HG03439 (cell line): Measurements from ENCODE around the gene COMMD9.
A peak's percentile ranks its signal among the peaks of the same experiment; 100 is the strongest.

Source experiments
- ATAC-seq: cut with Tn5 transposase; IDR thresholded peaks from one replicate; pipeline ENCODE4 v1.9.1; 2021; ENCODE audit warnings: mild to moderate bottlenecking, moderate library complexity; ENCODE audit not compliant: unreplicated experiment

The COMMD9 gene

DNA sequence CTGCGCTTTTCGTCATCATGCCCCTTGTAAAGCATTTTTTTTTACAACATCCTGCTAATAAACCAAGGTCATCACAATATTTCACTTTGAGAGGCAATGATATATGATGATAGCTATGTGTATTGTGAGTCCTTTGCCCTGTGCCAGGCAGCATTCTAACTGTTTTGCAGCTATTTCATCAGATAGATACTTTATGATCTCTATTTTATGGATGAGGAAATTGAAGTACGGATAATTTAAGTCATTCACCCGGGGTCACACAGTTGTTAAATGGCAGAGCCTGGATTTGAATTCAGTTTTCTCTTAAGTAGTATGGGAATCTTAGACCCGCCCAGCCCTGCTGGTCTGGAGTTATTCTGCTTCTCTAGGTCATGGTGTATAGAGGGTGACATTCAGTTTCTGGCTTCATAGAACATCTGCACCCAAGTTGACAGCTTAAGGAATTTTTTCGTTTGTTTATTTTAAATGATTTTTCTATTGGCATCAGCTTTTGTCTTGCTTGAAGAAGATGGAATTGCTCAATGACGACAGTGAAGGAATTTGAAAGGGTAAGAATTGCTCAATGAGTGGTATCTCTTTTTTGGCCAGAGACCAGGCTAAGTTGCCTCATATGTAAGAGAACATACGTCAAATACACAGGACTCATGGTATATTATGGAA, 7.8 kb upstream of the COMMD9 start:
- ATAC-seq: no peak

DNA sequence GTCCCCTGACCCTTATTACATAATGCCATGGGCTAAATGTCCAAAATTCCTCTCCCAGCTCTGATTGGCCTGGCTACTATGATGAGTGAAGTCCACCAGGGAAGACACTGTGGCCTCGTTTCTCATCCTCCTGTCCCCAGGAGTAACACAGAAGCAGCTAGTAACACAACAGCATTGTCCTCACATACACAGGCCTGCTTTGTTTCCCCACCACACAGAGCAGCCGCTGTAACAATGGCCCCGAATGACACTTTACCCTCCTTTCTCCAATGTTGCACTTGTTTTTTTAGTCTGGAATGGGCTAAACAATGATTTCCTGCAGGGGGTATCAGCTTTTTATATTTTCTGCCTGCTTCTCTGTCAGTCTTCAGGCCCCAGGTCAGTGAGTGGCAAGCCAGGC, 6.7 kb upstream of the COMMD9 start, which contains the start of gene PRR5L:
Gene PRR5L, plus strand, starts transcription at position 363 of the 400 bp plus-strand sequence. CDS start 104,834 bp downstream, outside the sequence.
- no peak for ATAC-seq

- no peak for ATAC-seq
Measured at GRCh38 chr11:36292311-36292722, 3.1 kb upstream of the COMMD9 start.

GRCh38 chr11:36288442-36289225, 590 bp downstream of the COMMD9 start:
- peak; percentile 5 for ATAC-seq

- no peak for ATAC-seq
Measured at GRCh38 chr11:36282926-36283325, 6.3 kb downstream of the COMMD9 start.

- ATAC-seq: no peak
Measured at GRCh38 chr11:36281850-36282249, 7.4 kb downstream of the COMMD9 start.

DNA sequence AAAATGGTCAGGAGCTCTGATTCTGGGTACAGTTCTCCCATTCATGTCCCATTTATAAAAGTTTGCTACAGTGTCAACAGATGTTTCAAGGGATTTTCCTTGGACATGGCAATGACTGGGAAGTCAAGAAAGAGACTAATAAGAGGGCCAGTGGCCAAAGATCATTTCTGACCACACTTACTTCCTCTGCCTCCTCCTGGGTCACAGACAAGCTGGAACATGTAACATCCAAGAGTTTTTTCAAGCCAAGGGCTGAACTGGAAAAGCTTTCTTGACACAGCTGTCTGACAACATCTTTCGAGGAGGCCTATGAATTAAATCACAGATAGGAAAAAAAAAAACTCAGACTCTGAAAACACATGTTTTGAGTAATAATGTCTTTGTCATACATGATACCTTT, 8.7 kb downstream of the COMMD9 start:
- no peak for ATAC-seq

DNA sequence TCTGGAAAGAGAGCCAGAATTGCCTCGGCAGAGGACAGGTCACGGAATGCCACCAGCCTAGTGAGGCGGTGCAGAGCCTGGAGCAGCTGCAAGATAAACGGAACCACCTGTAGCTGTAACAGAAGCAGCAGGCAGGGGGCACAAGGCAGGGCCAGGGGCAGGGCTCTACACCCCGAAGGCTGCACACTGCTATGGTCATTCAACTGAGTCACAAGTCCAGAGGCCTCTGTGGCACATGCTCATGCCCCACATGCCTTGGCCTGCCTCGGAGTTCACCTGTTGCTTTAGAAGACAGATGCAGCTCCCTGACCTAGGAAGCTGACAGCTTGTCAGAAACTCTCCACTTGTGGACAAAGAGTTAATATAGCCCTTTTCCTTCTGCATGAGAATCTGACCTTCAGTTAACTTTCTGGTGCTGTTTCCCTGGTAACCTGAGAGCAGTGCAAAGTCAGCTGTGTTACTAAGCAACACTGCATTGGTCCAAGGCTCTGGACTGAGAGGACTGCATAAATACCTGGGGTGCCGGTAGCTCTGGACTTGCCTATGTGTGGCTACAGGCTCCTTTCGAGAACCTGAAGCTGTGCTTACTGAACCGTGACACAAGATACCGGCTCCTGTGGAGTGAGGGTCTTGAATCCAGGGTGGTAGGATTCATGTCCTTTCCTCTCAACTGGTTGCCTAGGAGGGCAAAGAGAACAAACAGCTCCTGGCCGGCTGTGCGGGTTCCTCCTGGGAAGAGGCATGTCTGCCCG, 10.5 kb downstream of the COMMD9 start:
- ATAC-seq: no peak

- ATAC-seq: no peak
Measured at GRCh38 chr11:36274414-36274813, 14.8 kb downstream of the COMMD9 start.

GRCh38 chr11:36273110-36273509, 16.1 kb downstream of the COMMD9 start:
- no peak for ATAC-seq

- ATAC-seq: no peak
Measured at GRCh38 chr11:36271794-36272407, 17.3 kb downstream of the COMMD9 start.

DNA sequence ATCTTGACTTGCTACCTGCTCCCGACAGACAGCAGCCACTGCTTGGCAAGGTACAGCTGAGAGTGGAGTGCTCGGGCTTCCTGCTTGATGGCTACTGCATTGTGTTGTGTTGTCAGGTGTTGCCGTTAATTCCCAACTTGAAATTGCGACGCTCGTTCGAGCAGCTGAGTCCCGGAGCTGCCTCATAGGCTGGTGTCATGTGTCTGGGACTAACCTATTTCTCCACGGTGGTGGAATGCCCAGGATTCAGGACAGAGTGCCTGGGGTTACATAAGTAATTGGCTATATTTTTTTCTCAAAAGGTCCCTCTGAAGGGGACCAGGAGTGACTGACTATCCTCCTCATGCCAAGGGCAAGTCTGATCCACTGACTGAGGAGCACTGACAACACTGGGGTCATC, 18.5 kb downstream of the COMMD9 start:
- ATAC-seq: no peak

GRCh38 chr11:36268337-36268985, 20.8 kb downstream of the COMMD9 start:
- ATAC-seq: no peak

- no peak for ATAC-seq
Measured at GRCh38 chr11:36266767-36267166, 22.5 kb downstream of the COMMD9 start.

GRCh38 chr11:36265793-36266628, 23.2 kb downstream of the COMMD9 start:
- ATAC-seq: no peak

DNA sequence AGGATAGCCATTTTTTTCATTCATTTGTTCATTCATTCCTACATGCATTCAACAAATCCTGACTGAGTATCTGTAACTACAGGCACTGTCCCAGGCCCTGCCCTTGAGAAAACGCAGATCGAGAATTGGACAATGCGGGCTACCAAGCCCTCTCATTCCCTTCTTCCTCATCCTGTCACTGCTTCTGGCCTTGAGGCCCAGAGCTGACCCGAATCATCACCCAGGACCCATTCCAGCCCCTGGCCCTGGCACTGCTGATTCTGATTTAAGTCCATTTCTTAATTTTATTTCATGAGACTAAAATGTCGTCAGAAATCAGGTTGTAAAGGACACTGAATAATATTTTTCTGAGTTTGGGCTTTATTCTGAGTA, 24.3 kb downstream of the COMMD9 start:
- ATAC-seq: no peak

- no peak for ATAC-seq
Measured at GRCh38 chr11:36264011-36264972, 24.9 kb downstream of the COMMD9 start.

DNA sequence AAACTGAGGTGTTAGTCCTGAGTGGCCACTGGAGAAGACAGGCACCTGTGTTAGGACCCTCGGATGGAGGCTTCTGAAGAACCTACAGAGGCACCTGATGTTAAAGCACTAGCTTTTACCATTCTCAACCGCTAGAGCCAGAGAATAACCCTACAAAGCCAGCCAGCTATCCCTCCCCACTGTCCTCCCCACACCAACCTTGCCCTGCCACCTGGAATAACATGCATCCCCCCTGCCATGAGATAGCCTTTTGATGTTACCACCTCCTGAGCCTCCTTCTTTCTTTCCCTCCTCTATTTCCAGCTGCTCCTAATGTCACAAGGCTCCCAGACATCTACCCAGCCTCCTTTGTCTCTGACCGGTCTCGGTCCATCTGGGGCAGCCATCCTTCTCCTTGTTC, 28.1 kb downstream of the COMMD9 start:
- no peak for ATAC-seq
